Thyroid gland (tissue), 4 donors: ENCODE measurements around the gene PRKACA.

Experiments used
- POLR2A ChIP-seq, 2 donors: fragments of 450-650 bp; IDR thresholded peaks; one replicate each; pipeline ENCODE4 v1.6.1; 2017; ENCODE audit warnings: antibody characterized with exemption in 2 of 2, mild to moderate bottlenecking in 2 of 2, moderate library complexity in 1 of 2
- TF ChIP-seq, protein P1 (sequence below), 6 experiments: fragments of 200-600 bp in 3 of 6; fragments of 450-650 bp in 3 of 6; sonication (generic) in 3 of 6; IDR thresholded peaks; one replicate each; pipeline ENCODE4 v1.5.1; 2016 to 2019; ENCODE audit warnings: antibody characterized with exemption in 6 of 6, mild to moderate bottlenecking in 2 of 6, inconsistent platforms in 1 of 6, moderate library complexity in 1 of 6

- TF ChIP-seq, protein P1, sequence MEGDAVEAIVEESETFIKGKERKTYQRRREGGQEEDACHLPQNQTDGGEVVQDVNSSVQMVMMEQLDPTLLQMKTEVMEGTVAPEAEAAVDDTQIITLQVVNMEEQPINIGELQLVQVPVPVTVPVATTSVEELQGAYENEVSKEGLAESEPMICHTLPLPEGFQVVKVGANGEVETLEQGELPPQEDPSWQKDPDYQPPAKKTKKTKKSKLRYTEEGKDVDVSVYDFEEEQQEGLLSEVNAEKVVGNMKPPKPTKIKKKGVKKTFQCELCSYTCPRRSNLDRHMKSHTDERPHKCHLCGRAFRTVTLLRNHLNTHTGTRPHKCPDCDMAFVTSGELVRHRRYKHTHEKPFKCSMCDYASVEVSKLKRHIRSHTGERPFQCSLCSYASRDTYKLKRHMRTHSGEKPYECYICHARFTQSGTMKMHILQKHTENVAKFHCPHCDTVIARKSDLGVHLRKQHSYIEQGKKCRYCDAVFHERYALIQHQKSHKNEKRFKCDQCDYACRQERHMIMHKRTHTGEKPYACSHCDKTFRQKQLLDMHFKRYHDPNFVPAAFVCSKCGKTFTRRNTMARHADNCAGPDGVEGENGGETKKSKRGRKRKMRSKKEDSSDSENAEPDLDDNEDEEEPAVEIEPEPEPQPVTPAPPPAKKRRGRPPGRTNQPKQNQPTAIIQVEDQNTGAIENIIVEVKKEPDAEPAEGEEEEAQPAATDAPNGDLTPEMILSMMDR (IDR thresholded peaks at IDR 0.05): no peak
- no peak for TF ChIP-seq POLR2A (IDR thresholded peaks at IDR 0.05)
Observed at GRCh38 chr19:14142262-14143190, 25.0 kb upstream of the PRKACA start.
